Astrocyte (in vitro differentiated cells and primary cell): Measurements from ENCODE around the gene ACAN. TPM values are rescaled to one million over a fixed set of nuclear protein-coding genes. Genes with fewer than 3 reads are reported as not detected.
"Not testable (repeated sequence)": the region's sequence is repeated elsewhere in the genome, so short reads cannot be mapped to it uniquely, and the experiment has no call there.

Source experiments
- DNase-seq: peaks from one replicate; pipeline ENCODE4 v3.0.0-alpha.2; 2010; ENCODE audit warnings: low read depth
- FAIRE-seq: peaks from 2 replicates; lab custom pipeline; 2011; peaks lifted over from hg19 to GRCh38; lab: Jason Lieb, UNC
- H2AFZ ChIP-seq: 2 replicates; pipeline ENCODE4 v1.6.0; 2012; ENCODE audit warnings: low read depth, low read length, inconsistent platforms
- H3K27ac ChIP-seq: 2 replicates; pipeline ENCODE4 v1.5.1; 2011; ENCODE audit warnings: low read depth, low read length, inconsistent platforms
- H3K27me3 ChIP-seq: 2 replicates; pipeline ENCODE4 v1.6.0; 2011; ENCODE audit warnings: low read length, inconsistent platforms; ENCODE audit not compliant: insufficient read depth
- H3K36me3 ChIP-seq: 2 replicates; pipeline ENCODE4 v1.5.1; 2011; ENCODE audit warnings: low read length, inconsistent platforms; ENCODE audit not compliant: insufficient read depth
- H3K4me1 ChIP-seq: 2 replicates; pipeline ENCODE4 v1.5.1; 2011; ENCODE audit warnings: low read length, inconsistent platforms; ENCODE audit not compliant: insufficient read depth
- H3K4me2 ChIP-seq: 2 replicates; pipeline ENCODE4 v1.6.0; 2012; ENCODE audit warnings: low read length, inconsistent platforms
- H3K4me3 ChIP-seq: 2 replicates; pipeline ENCODE4 v1.5.1; 2011; ENCODE audit warnings: low read depth, mild to moderate bottlenecking, low read length, inconsistent platforms; ENCODE audit not compliant: insufficient read depth
- H3K79me2 ChIP-seq: 2 replicates; pipeline ENCODE4 v1.6.0; 2012; ENCODE audit warnings: mild to moderate bottlenecking, low read length, inconsistent platforms; ENCODE audit not compliant: insufficient read depth
- H3K9ac ChIP-seq: 2 replicates; pipeline ENCODE4 v1.6.0; 2012; ENCODE audit warnings: mild to moderate bottlenecking, low read length, inconsistent platforms
- H3K9me3 ChIP-seq: 2 replicates; pipeline ENCODE4 v1.5.1; 2012; ENCODE audit warnings: low read depth, mild to moderate bottlenecking, low read length, inconsistent platforms; ENCODE audit not compliant: insufficient read depth
- H4K20me1 ChIP-seq: 2 replicates; pipeline ENCODE4 v1.6.0; 2012; ENCODE audit warnings: low read length, inconsistent platforms; ENCODE audit not compliant: insufficient read depth
- H3K27ac Mint-ChIP-seq: one replicate; pipeline ENCODE4 v1.8.0; 2021; ENCODE audit warnings: mild to moderate bottlenecking, mixed read lengths; ENCODE audit not compliant: unreplicated experiment
- H3K27me3 Mint-ChIP-seq: one replicate; pipeline ENCODE4 v1.8.0; 2021; ENCODE audit warnings: low read depth, mixed read lengths; ENCODE audit not compliant: unreplicated experiment
- H3K36me3 Mint-ChIP-seq: one replicate; pipeline ENCODE4 v1.8.0; 2021; ENCODE audit warnings: low read depth, mixed read lengths; ENCODE audit not compliant: unreplicated experiment
- H3K4me1 Mint-ChIP-seq: one replicate; pipeline ENCODE4 v1.8.0; 2021; ENCODE audit warnings: low read depth, mixed read lengths; ENCODE audit not compliant: unreplicated experiment
- H3K4me3 Mint-ChIP-seq: one replicate; pipeline ENCODE4 v1.8.0; 2021; ENCODE audit warnings: mild to moderate bottlenecking, moderate library complexity, mixed read lengths; ENCODE audit not compliant: unreplicated experiment
- H3K9me3 Mint-ChIP-seq: one replicate; pipeline ENCODE4 v1.8.0; 2021; ENCODE audit warnings: mild to moderate bottlenecking, mixed read lengths; ENCODE audit not compliant: unreplicated experiment
- CTCF ChIP-seq: IDR thresholded peaks from 2 replicates; pipeline ENCODE4 v1.5.1; 2011; ENCODE audit warnings: low read depth, mild to moderate bottlenecking, inconsistent platforms, low read length, moderate library complexity; ENCODE audit not compliant: insufficient read depth
- EZH2 ChIP-seq: IDR thresholded peaks from 2 replicates; pipeline ENCODE4 v1.6.1; 2012; ENCODE audit warnings: mild to moderate bottlenecking, low read length, inconsistent platforms; ENCODE audit not compliant: insufficient read depth
- total RNA-seq: library from RNA; stranded (reverse); gene quantifications from 2 replicates; pipeline ENCODE4 v1.2.1, GENCODE V29; 2021

The ACAN gene
- total RNA-seq, 1 donor from 2014 or later, result 0.34 TPM

DNA sequence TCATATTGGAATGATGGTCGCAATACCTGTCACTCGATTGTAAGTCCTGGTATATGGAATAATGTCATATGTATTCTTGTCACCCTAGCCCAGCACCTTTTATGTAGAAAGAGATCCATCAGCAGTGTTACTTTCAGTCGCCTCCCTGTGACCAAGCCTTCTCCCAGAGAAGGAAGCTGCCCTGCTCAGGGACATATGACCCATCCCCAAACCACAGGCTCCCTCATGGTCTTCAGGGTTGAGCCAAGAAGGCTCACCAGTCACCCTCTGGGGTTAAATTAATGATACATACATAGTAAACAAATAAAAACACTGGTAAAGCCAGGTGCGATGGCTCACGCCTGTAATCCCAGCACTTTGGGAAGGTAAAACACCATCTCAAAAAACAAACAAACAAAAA lies 114.5 kb downstream of the ACAN start:
- Histone ChIP-seq H3K36me3 (no peaks in the 10 kb centered on the region), H3K4me1 (peaks cover 24% of the 10 kb centered on the region), H3K9me3 (no peaks in the 10 kb centered on the region), H3K4me2 (no peak overlapping the region), H3K27ac (no peak overlapping the region), H4K20me1 (no peaks in the 10 kb centered on the region), H3K4me3 (no peak overlapping the region), H3K9ac (no peak overlapping the region), H3K79me2 (peaks cover 1% of the 10 kb centered on the region), H2AFZ (no peak overlapping the region), H3K27me3 (no peaks in the 10 kb centered on the region)
- peaks cover 27% of the 10 kb centered on the region for H3K4me1 Mint-ChIP-seq
- H3K4me3 Mint-ChIP-seq, result no peak overlapping the region
- DNase-seq (no peak), FAIRE-seq (no peak)
- H3K9me3 Mint-ChIP-seq, result no peaks in the 10 kb centered on the region
- H3K36me3 Mint-ChIP-seq, result no peaks in the 10 kb centered on the region
- peak overlapping the region; percentile 36 for H3K27ac Mint-ChIP-seq
- TF ChIP-seq CTCF (no peak), EZH2 (no peak)
- H3K27me3 Mint-ChIP-seq, result no peaks in the 10 kb centered on the region

DNA sequence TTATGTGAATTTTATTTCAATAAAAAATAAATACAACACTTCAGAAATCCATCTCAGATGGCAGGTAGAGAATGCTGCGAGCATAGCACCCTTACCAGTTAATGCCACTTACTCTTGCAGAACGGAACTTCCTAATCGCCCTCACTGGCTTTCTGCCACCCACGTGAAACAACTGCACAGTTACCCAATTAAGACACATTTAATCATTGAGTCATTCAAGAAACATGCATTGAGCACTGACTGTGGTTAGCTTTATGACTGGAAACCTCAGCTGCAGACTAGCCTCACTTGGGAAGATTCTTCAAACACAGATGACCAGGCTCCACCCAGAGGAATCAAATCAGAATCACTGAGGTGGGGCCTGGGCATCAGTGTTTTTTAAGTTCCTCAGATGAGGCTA lies 115.5 kb downstream of the ACAN start:
- Histone ChIP-seq H3K4me2 (peak overlapping the region; percentile 69), H3K4me1 (peaks cover 24% of the 10 kb centered on the region), H3K79me2 (no peaks in the 10 kb centered on the region), H3K9me3 (no peaks in the 10 kb centered on the region), H4K20me1 (no peaks in the 10 kb centered on the region), H3K9ac (peak overlapping the region; percentile 56), H2AFZ (peak overlapping the region; percentile 18), H3K4me3 (no peak overlapping the region), H3K36me3 (no peaks in the 10 kb centered on the region), H3K27ac (peak overlapping the region; percentile 82), H3K27me3 (no peaks in the 10 kb centered on the region)
- TF ChIP-seq EZH2, result no peak
- no peak for TF ChIP-seq CTCF
- Mint-ChIP-seq H3K27ac (peak overlapping the region; percentile 100), H3K9me3 (no peaks in the 10 kb centered on the region), H3K36me3 (no peaks in the 10 kb centered on the region), H3K27me3 (no peaks in the 10 kb centered on the region), H3K4me1 (peaks cover 27% of the 10 kb centered on the region), H3K4me3 (peak overlapping the region; percentile 47)
- DNase-seq (peak; percentile 99), FAIRE-seq (peak; percentile 93)

DNA sequence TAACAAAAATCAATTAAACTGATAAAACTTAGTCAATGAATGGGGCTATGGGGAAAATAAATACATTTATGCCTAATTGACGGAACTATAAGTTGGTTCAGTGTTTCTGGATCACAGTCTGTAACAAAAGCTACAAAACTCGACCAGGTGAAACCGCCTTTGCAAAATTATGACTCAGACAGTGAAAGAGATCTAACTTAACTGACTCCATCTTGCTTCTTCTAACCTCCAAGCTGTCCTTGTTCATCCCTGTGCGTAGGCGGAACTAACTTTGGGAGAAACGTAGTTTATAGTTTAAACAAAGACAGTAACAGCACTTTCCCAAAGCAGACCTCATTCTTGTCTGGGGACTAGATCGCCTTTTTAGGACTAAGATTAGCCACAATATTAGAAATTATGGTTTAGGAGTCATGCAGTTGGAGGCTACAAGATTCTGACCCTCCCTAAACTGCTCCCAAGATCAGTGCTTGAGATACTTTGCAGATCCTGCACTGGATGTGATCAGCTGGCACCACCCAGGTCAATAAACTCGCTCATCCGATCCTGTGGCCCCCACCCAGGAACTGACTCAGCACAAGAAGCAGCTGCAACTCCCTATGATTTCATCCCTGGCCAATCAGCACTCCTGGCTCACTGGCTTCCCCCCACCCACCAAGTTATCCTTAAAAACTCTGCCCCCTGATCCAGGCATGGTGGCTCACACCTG lies 117.1 kb downstream of the ACAN start:
- no peak overlapping the region for H3K4me3 ChIP-seq
- DNase-seq (peak; percentile 77), FAIRE-seq (no peak)
- peaks cover 27% of the 10 kb centered on the region for H3K4me1 Mint-ChIP-seq
- H3K4me3 Mint-ChIP-seq, result peak overlapping the region; percentile 27
- peak overlapping the region; percentile 57 for H3K9ac ChIP-seq
- TF ChIP-seq EZH2 (no peak), CTCF (no peak)
- H2AFZ ChIP-seq, result peak overlapping the region; percentile 15
- H3K27ac ChIP-seq, result peak overlapping the region; percentile 71
- H3K79me2 ChIP-seq, result no peaks in the 10 kb centered on the region
- no peaks in the 10 kb centered on the region for H4K20me1 ChIP-seq
- no peaks in the 10 kb centered on the region for H3K9me3 ChIP-seq
- H3K27me3 Mint-ChIP-seq, result no peaks in the 10 kb centered on the region
- H3K4me2 ChIP-seq, result peak overlapping the region; percentile 66
- no peaks in the 10 kb centered on the region for H3K27me3 ChIP-seq
- peaks cover 24% of the 10 kb centered on the region for H3K4me1 ChIP-seq
- H3K27ac Mint-ChIP-seq, result peak overlapping the region; percentile 100
- H3K36me3 ChIP-seq, result no peaks in the 10 kb centered on the region
- H3K9me3 Mint-ChIP-seq, result no peaks in the 10 kb centered on the region
- H3K36me3 Mint-ChIP-seq, result no peaks in the 10 kb centered on the region

DNA sequence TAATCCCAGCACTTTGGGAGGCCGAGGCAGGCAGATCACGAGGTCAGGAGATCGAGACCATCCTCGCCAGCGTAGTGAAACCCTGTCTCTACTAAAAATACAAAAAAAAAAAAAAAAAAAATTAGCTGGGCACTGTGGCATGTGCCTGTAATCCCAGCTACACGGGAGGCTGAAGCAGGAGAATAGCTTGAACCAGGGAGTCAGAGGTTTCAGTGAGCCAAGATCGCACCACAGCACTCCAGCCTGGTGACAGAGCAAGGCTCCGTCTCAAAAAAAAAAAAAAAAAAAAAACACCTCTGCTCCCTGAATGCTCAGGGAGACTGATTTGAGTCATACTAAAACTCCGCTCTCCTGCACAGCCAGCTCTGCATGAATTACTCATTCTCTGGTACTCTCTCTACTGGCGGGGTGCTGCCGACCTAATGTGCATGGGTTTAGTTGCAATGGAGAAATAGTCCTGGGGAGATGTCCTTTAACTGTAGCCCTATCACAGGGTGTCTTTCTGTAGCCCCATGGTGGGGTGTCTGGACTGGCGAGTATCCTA lies 117.7 kb downstream of the ACAN start:
- H3K9me3 ChIP-seq, H3K36me3 ChIP-seq, H4K20me1 ChIP-seq, H3K9me3 Mint-ChIP-seq, H3K27me3 Mint-ChIP-seq, H3K36me3 Mint-ChIP-seq, H3K79me2 ChIP-seq, H3K27me3 ChIP-seq, H3K4me3 ChIP-seq: not testable (repeated sequence)
- H3K27ac Mint-ChIP-seq, result peak overlapping the region; percentile 100
- peak overlapping the region; percentile 71 for H3K27ac ChIP-seq
- peak overlapping the region; percentile 27 for H3K4me3 Mint-ChIP-seq
- DNase-seq, result peak; percentile 84
- peak; percentile 63 for FAIRE-seq
- H3K4me1 ChIP-seq, result peaks cover 24% of the 10 kb centered on the region
- peak overlapping the region; percentile 66 for H3K4me2 ChIP-seq
- peaks cover 27% of the 10 kb centered on the region for H3K4me1 Mint-ChIP-seq
- peak overlapping the region; percentile 57 for H3K9ac ChIP-seq
- peak overlapping the region; percentile 15 for H2AFZ ChIP-seq
